Heart right ventricle (tissue), 16 donors: ENCODE results near the gene B3GNT9. TPM values are rescaled to one million over a fixed set of nuclear protein-coding genes. Genes with fewer than 3 reads are reported as not detected.

ENCODE experiments used
- ATAC-seq, 8 donors: fragments of 200-7000 bp; cut with Tn5 transposase; one replicate each; pipeline ENCODE4 v1.9.1; 2020; ENCODE audit warnings: mild to moderate bottlenecking in 8 of 8, moderate library complexity in 8 of 8, moderate number of reproducible peaks in 1 of 8
- DNase-seq, 2 donors: peaks; one replicate each; pipeline ENCODE4 v3.0.0-alpha.2; 2020
- H3K27ac ChIP-seq, 10 donors: fragments of 200-600 bp; sonication (generic) in 2 of 10; one replicate each; pipeline versions ENCODE4 v1.5.0 to v1.8.0; 2020 to 2022; ENCODE audit warnings: mild to moderate bottlenecking in 3 of 10
- H3K27me3 ChIP-seq, 7 donors: fragments of 200-600 bp; one replicate each; pipeline ENCODE4 v1.8.0; 2021 to 2022; ENCODE audit warnings: mild to moderate bottlenecking in 2 of 7
- H3K36me3 ChIP-seq, 9 donors: fragments of 200-600 bp; sonication (generic) in 1 of 9; one replicate each; pipeline versions ENCODE4 v1.5.0 to v1.8.0; 2020 to 2022; ENCODE audit warnings: mild to moderate bottlenecking in 2 of 9
- H3K4me1 ChIP-seq, 9 donors: fragments of 200-600 bp; sonication (generic) in 1 of 9; one replicate each; pipeline versions ENCODE4 v1.5.0 to v1.8.0; 2020 to 2022; ENCODE audit warnings: mild to moderate bottlenecking in 4 of 9
- H3K4me3 ChIP-seq, 10 donors: fragments of 200-600 bp; sonication (generic) in 2 of 10; one replicate each; pipeline versions ENCODE4 v1.5.0 to v1.8.0; 2020 to 2022; ENCODE audit warnings: mild to moderate bottlenecking in 7 of 10, moderate library complexity in 2 of 10
- H3K9me3 ChIP-seq, 11 donors: fragments of 200-600 bp in 10 of 11; sonication (generic) in 2 of 11; one replicate each; pipeline versions ENCODE4 v1.5.0 to v1.8.0; 2013 to 2022; ENCODE audit warnings: mild to moderate bottlenecking in 2 of 11, control low read depth in 1 of 11, moderate library complexity in 1 of 11
- WGBS, 2 donors: extraction: QIAGEN DNeasy Blood & Tissue Kit; methylation state at CpG; one replicate each; pipeline ENCODE4 v1.1.7; 2013; ENCODE audit warnings: inconsistent platforms in 1 of 2; 5-methylcytosine and 5-hydroxymethylcytosine counted together
- intact Hi-C, 10 donors: fragments of 100-400 bp; cut with DNase I; formaldehyde crosslinking; loops; one replicate each; pipeline versions ENCODE4 v1.11.1 to v1.14.2; 2022
- polyA plus RNA-seq, 2 donors: library from polyadenylated mRNA; stranded (reverse); fragments of 200-250 nt; gene quantifications; one replicate each; pipeline ENCODE4 v1.2.3, GENCODE V29; 2013
- total RNA-seq, 10 donors: library from RNA; stranded (reverse); fragmentation: NEBNext Ultra II Directional in 3 of 10; extraction: Animal tissue kit (Norgen Biotek cat#: 25700) in 3 of 10; gene quantifications; one replicate each; pipeline versions ENCODE4 v1.2.1 to v1.2.4, GENCODE V29; 2021 to 2023
- TF ChIP-seq, protein P1 (sequence below), 9 donors: fragments of 200-600 bp; sonication (generic) in 2 of 9; IDR thresholded peaks; one replicate each; pipeline versions ENCODE4 v1.5.0 to v1.8.0; 2021 to 2022; ENCODE audit warnings: antibody characterized with exemption in 9 of 9, mild to moderate bottlenecking in 5 of 9, moderate library complexity in 1 of 9
- donor health status: Arrhythmogenic right ventricular cardiomyopathy.
- donor health status: ischemic (EF 13 %, LVEDD 7.1; RV severe dilation, severe dysfunction).
- donor health status: healthy with polysubstance abuse.
- donor health status: DM: no; HTN: yes; CAD: no.
- donor health status: DM: no; HTN: no; CAD: no.
- donor health status: ischemic (EF 25% LVEDD 6.9; RV normal size, moderate dysfunction).
- donor health status: ischemic (EF 25% LVEDD 5.7; RV mildly dilated, moderate dysfunction).
- donor health status: healthy.
- donor health status: DM: yes; HTN: yes; CAD: no.
- donor health status: Ischemic cardiomyopathy.
- donor health status: ischemic (EF 35%, LVEDD 5.7; RV mildly dilated, moderate dysfunction).
- donor health status: nonischemic (EF 11% LVEDD 7.7; RV severe dilation, severe dysfunction).
- donor health status: DM: yes; HTN: yes; CAD: no.
- donor health status: PGD.
- donor health status: ischemic (EF 29% LVEDD 5.4; RV normal size, mild dysfunction).
- donor health status: nonischemic (EF 23%, LVEDD 6.1; RV moderate dilation, normal function).

Gene B3GNT9
- total and polyA plus RNA-seq, 12 donors: 5.4 to 19.1 (median 9.6) TPM

DNA sequence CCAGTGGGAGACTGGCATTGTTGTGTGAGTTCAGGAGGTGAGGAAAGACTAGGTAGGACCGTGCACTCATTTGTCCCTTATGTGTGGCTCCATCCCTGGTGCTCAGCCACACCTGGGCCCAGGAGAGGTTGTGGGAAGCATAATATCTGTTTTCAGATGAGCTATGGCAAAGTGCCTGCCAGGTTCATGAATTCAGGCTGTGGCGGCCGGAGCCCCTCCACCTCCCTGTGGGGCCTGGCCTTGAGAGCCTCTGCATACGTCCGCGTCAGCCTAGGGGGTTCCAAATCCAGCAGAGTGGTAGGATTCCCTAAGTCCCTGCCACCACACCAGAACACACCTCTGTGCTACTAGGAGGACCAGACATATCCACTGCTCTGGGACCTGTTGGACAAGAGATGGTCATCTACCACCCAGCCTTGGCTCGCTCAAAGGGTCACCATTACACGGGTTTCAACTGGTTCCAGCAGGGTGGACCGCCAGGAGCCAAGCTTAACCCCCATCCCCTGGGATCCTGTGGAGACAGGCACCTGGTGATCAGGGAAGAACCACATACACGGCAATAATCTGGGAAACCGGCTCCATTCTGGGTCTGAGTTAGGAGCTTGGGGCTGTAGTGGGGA, 2.0 kb downstream of the B3GNT9 start:
- H3K36me3 ChIP-seq: peaks cover 0 to 59% (median 27%) of the 10 kb centered on the region in 9 donors
- TF ChIP-seq, protein P1, sequence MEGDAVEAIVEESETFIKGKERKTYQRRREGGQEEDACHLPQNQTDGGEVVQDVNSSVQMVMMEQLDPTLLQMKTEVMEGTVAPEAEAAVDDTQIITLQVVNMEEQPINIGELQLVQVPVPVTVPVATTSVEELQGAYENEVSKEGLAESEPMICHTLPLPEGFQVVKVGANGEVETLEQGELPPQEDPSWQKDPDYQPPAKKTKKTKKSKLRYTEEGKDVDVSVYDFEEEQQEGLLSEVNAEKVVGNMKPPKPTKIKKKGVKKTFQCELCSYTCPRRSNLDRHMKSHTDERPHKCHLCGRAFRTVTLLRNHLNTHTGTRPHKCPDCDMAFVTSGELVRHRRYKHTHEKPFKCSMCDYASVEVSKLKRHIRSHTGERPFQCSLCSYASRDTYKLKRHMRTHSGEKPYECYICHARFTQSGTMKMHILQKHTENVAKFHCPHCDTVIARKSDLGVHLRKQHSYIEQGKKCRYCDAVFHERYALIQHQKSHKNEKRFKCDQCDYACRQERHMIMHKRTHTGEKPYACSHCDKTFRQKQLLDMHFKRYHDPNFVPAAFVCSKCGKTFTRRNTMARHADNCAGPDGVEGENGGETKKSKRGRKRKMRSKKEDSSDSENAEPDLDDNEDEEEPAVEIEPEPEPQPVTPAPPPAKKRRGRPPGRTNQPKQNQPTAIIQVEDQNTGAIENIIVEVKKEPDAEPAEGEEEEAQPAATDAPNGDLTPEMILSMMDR (IDR thresholded peaks at IDR 0.05): no peak
- intact Hi-C loops: no loop called here
- DNase-seq (no peak), ATAC-seq (no peak)
- WGBS, 2 donors: 90 to 91% methylated on average over 11 of the region's 11 CpGs
- H3K4me1 ChIP-seq: peaks cover 2 to 22% (median 13%) of the 10 kb centered on the region in 9 donors
- H3K4me3 ChIP-seq: no peak overlapping the region
- H3K27me3 ChIP-seq: peaks cover 0 to 30% (median 0%) of the 10 kb centered on the region in 7 donors
- no peak overlapping the region for H3K27ac ChIP-seq
- H3K9me3 ChIP-seq: no peaks in the 10 kb centered on the region

DNA sequence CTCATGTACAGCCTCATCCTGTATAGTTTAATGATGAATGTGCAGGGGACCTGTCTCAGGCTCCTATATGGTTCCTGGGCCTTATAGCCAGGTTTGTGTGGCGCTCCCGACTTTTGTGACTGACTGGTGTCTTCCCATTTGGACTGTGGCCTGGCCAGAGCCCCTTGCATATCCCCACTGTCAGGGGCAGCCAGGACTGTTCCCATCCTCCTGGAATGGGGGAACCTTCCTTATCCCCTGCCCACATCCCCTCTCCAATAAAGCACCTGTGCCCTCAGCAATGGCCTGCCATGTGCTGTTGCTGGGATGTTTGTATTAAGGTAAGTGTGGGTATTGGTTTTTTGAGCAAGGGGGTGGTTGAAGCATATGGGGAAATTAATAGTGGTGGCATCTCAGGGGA, 2.6 kb downstream of the B3GNT9 start:
- 96 to 97% methylated on average over 2 of the region's 2 CpGs for WGBS, 2 donors
- no peak for DNase-seq
- TF ChIP-seq, protein P1 (IDR thresholded peaks at IDR 0.05): no peak
- Histone ChIP-seq H3K4me3 (no peak overlapping the region), H3K4me1 (peaks cover 2 to 22% (median 13%) of the 10 kb centered on the region in 9 donors), H3K9me3 (no peaks in the 10 kb centered on the region), H3K27ac (no peak overlapping the region), H3K27me3 (peaks cover 0 to 30% (median 0%) of the 10 kb centered on the region in 7 donors), H3K36me3 (peaks cover 0 to 64% (median 28%) of the 10 kb centered on the region in 9 donors)
- intact Hi-C loops: no loop called here
- no peak for ATAC-seq

DNA sequence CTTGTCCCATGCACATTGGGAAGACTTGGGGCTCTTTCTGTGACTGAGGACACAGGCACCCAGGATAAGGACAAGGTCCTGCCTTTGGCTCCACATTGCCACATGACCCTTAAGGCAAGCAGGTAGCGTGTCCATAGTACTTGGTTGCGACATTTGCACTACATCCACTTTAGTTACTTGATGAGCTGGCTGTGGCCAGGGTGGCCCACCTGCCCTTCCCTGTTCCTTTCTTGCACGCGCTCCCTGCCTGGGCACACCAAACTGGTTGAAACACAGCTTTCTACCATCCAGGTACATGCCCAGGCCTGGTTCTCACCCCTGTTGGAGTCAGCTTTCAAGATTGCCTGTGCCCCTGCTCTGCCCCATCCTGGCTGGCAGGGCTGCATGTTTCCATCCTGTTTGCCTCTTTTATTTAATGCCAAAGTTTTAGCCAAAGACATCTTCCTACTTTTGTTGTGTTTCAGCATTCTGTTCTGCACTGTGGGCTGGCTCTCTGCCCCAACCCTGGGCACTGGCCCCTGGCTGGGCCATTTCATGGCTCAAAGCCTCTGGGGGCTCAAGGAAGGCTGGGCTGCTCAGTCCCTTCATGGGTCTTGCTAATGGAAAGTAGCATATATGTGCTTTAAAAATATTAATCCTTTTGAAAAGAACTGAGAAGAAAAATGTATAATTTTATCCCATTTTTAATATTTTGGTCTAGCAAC, 3.2 kb downstream of the B3GNT9 start:
- DNase-seq (no peak), ATAC-seq (no peak)
- intact Hi-C loops: no loop called here
- Histone ChIP-seq H3K36me3 (peaks cover 0 to 71% (median 34%) of the 10 kb centered on the region in 9 donors), H3K4me3 (no peak overlapping the region), H3K4me1 (peaks cover 2 to 22% (median 13%) of the 10 kb centered on the region in 9 donors), H3K9me3 (no peaks in the 10 kb centered on the region), H3K27me3 (peaks cover 0 to 30% (median 0%) of the 10 kb centered on the region in 7 donors), H3K27ac (no peak overlapping the region)
- 96 to 98% methylated on average over 4 of the region's 4 CpGs for WGBS, 2 donors
- TF ChIP-seq, protein P1 (IDR thresholded peaks at IDR 0.05): no peak

DNA sequence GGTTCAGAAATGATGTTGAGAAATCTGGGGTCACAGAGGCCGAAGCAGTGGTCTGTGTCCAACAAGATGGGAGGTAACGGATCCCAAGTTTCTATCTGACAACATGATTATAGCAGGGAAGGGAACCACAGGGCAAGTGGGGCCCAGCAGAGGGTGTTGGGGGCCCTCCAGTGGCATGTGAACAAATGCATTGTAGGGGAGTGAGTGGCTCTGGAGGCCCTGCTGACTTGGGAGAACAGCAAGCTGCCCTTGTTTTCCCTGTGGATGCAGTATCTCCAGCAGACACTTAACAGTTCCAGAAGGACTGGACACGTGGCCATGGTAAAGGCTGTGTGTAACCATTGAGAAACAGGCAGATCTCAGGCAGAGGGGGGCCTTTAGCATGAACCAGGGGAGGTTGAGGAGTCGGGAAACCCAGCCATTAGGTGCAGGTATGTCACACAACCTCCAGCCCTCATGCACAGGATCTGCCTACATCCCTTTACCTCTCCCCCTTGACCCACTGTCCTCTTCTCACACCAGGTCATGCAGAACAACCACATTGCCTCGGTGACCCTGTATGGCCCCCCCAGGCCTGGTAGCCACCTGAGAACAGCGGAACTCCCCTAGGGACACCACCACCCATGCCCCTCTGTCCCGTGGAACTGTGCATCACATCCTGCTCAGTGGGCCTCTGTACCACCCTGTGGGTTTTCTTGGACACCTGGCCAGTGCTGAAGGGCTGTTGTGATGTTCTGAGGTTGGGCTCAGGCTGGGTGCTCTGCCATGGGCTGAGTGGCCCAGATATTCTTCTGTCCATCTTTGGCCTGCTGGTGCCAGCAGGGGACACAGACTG, 4.1 kb downstream of the B3GNT9 start:
- H3K4me3 ChIP-seq: no peak overlapping the region
- H3K4me1 ChIP-seq: peaks cover 2 to 22% (median 13%) of the 10 kb centered on the region in 9 donors
- TF ChIP-seq, protein P1 (IDR thresholded peaks at IDR 0.05): no peak
- no peaks in the 10 kb centered on the region for H3K9me3 ChIP-seq
- DNase-seq (no peak), ATAC-seq (no peak)
- H3K36me3 ChIP-seq: peaks cover 0 to 79% (median 41%) of the 10 kb centered on the region in 9 donors
- intact Hi-C loops: no loop called here
- H3K27me3 ChIP-seq: peaks cover 0 to 27% (median 0%) of the 10 kb centered on the region in 7 donors
- WGBS, 2 donors: 79 to 86% methylated on average over 7 of the region's 7 CpGs
- no peak overlapping the region for H3K27ac ChIP-seq
